Adrenal gland (tissue), 5 donors: ENCODE measurements around the gene NDUFC2.

Experiments
- POLR2A ChIP-seq, 2 donors: fragments of 450-650 bp; IDR thresholded peaks; one replicate each; pipeline ENCODE4 v1.6.1; 2017; ENCODE audit warnings: antibody characterized with exemption in 2 of 2, mild to moderate bottlenecking in 2 of 2, moderate library complexity in 1 of 2
- TF ChIP-seq, protein P1 (sequence below), 6 experiments: fragments of 450-650 bp in 4 of 6; fragments of 200-600 bp in 2 of 6; sonication (generic) in 1 of 6; IDR thresholded peaks; 1 replicate in 5 of 6; 2 replicates in 1 of 6; pipeline versions ENCODE4 v1.5.1 to v1.8.0; 2016 to 2021; ENCODE audit warnings: antibody characterized with exemption in 6 of 6, mild to moderate bottlenecking in 2 of 6, moderate library complexity in 1 of 6
- donor health status: DM: no; HTN: no; CAD: no.

DNA sequence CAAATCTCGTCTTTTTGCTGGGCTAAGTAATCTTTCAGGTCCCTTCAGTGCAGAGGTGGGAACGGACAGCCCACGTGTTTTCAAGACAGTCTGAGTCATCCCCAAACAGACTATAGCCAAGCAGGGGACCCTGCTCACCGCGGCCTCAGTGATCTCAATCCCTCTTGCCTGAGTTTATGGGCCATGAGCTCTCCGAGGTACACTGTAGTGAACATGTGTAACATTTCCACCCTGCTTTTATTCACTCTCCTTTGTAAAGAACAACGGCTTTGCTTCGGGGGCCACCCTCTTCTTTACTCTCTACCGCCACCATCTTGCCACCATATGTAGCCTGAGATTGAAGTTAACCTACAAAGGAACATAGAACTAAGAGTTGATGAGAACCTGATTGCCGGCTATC, 45.0 kb downstream of the NDUFC2 start:
- TF ChIP-seq, protein P1, sequence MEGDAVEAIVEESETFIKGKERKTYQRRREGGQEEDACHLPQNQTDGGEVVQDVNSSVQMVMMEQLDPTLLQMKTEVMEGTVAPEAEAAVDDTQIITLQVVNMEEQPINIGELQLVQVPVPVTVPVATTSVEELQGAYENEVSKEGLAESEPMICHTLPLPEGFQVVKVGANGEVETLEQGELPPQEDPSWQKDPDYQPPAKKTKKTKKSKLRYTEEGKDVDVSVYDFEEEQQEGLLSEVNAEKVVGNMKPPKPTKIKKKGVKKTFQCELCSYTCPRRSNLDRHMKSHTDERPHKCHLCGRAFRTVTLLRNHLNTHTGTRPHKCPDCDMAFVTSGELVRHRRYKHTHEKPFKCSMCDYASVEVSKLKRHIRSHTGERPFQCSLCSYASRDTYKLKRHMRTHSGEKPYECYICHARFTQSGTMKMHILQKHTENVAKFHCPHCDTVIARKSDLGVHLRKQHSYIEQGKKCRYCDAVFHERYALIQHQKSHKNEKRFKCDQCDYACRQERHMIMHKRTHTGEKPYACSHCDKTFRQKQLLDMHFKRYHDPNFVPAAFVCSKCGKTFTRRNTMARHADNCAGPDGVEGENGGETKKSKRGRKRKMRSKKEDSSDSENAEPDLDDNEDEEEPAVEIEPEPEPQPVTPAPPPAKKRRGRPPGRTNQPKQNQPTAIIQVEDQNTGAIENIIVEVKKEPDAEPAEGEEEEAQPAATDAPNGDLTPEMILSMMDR (IDR thresholded peaks at IDR 0.05), result no peak
- no peak for TF ChIP-seq POLR2A (IDR thresholded peaks at IDR 0.05)
